A549 (cell line): Measurements from ENCODE around the gene MAN1C1. TPM values are rescaled to one million over a fixed set of nuclear protein-coding genes. Genes with fewer than 3 reads are reported as not detected.

Experiments
- ATAC-seq, 2 experiments: fragments of 200-7000 bp in 1 of 2; fragments of >200 bp in 1 of 2; cut with Nextera tagmentation in 1 of 2; cut with Tn5 transposase in 1 of 2; 3 replicates each; pipeline versions ENCODE4 v1.8.0 to v1.9.1; 2018 to 2020; ENCODE audit warnings: mild to moderate bottlenecking in 1 of 2, moderate library complexity in 1 of 2
- CTCF ChIA-PET: fragments of 300-600 bp; sonication (Branson Sonifier 250); formaldehyde crosslinking; extraction: SDS; loops from one replicate; lab custom pipeline; 2021; ENCODE audit warnings: antibody characterized with exemption, inconsistent platforms; lab: Yijun Ruan, JAX
- POLR2A ChIA-PET: fragments of 350-600 bp; formaldehyde crosslinking; extraction: SDS; loops from one replicate; lab custom pipeline; 2021; ENCODE audit warnings: antibody characterized with exemption, inconsistent platforms; lab: Yijun Ruan, JAX
- DNase-seq, 2 experiments: peaks; one replicate each; pipeline versions ENCODE4 v3.0.0 to v3.0.0-alpha.2; 2011 to 2016; ENCODE audit warnings: low read depth in 1 of 2, low spot score in 1 of 2
- FAIRE-seq: peaks from 2 replicates; lab custom pipeline; 2011; peaks lifted over from hg19 to GRCh38; lab: Jason Lieb, UNC
- H3K27ac ChIP-seq, 2 experiments: fragments of >200 bp; sonication (Bioruptor Twin); formaldehyde crosslinking; 3 replicates each; pipeline ENCODE4 v1.5.1; 2016 to 2017
- H3K4me1 ChIP-seq: fragments of >200 bp; sonication (Bioruptor Twin); formaldehyde crosslinking; 3 replicates; pipeline ENCODE4 v1.6.1; 2016
- H3K4me2 ChIP-seq: fragments of >200 bp; sonication (Bioruptor Twin); formaldehyde crosslinking; 3 replicates; pipeline ENCODE4 v1.6.1; 2016
- H3K4me3 ChIP-seq: fragments of >200 bp; sonication (Bioruptor Twin); formaldehyde crosslinking; 3 replicates; pipeline ENCODE4 v1.5.1; 2016
- H3K9me3 ChIP-seq: fragments of >200 bp; sonication (Bioruptor Twin); formaldehyde crosslinking; 3 replicates; pipeline ENCODE4 v1.6.1; 2016
- BHLHE40 ChIP-seq: IDR thresholded peaks from 2 replicates; pipeline ENCODE4 v1.6.1; 2012; ENCODE audit warnings: low read depth, low read length, inconsistent platforms
- CBX2 ChIP-seq: fragments of 200-600 bp; sonication (generic); IDR thresholded peaks from 2 replicates; pipeline ENCODE4 v1.6.1; 2016; ENCODE audit warnings: low read depth, mild to moderate bottlenecking, borderline replicate concordance
- CHD4 ChIP-seq: fragments of 200-600 bp; sonication (generic); IDR thresholded peaks from 2 replicates; pipeline ENCODE4 v1.6.1; 2016; ENCODE audit warnings: antibody characterized with exemption, mild to moderate bottlenecking, borderline replicate concordance
- EHMT2 ChIP-seq: fragments of 200-600 bp; sonication (generic); IDR thresholded peaks from 2 replicates; pipeline ENCODE4 v1.6.1; 2016; ENCODE audit warnings: antibody characterized with exemption, low read depth, mild to moderate bottlenecking, moderate library complexity
- ESRRA ChIP-seq: fragments of 150-350 bp; IDR thresholded peaks from 2 replicates; pipeline ENCODE4 v1.6.1; 2014; ENCODE audit warnings: mild to moderate bottlenecking, low read length, borderline replicate concordance
- FOXS1 ChIP-seq: fragments of 250-450 bp; sonication (Bioruptor Pico); IDR thresholded peaks from 2 replicates; pipeline ENCODE4 v1.5.0; 2020; ENCODE audit warnings: mild to moderate bottlenecking, moderate library complexity
- GATA3 ChIP-seq: IDR thresholded peaks from 2 replicates; pipeline ENCODE4 v1.6.1; 2012; ENCODE audit warnings: borderline replicate concordance
- HDAC2 ChIP-seq: fragments of 200-600 bp; sonication (generic); IDR thresholded peaks from 2 replicates; pipeline ENCODE4 v1.6.1; 2016
- HOXB13 ChIP-seq: fragments of 250-450 bp; sonication (Bioruptor Pico); IDR thresholded peaks from 2 replicates; pipeline ENCODE4 v1.5.0; 2020; ENCODE audit warnings: low read depth, mild to moderate bottlenecking, moderate library complexity
- JUN ChIP-seq, 2 experiments: fragments of >200 bp; sonication (Bioruptor Twin); formaldehyde crosslinking; IDR thresholded peaks; 2 replicates in 1 of 2; 3 replicates in 1 of 2; pipeline ENCODE4 v1.6.1; 2016 to 2017
- KDM1A ChIP-seq: fragments of 200-600 bp; sonication (generic); IDR thresholded peaks from 2 replicates; pipeline ENCODE4 v1.6.1; 2016; ENCODE audit warnings: low read depth, mild to moderate bottlenecking
- MAFK ChIP-seq: fragments of 450-650 bp; IDR thresholded peaks from 2 replicates; pipeline ENCODE4 v1.6.1; 2014; ENCODE audit not compliant: partially characterized antibody
- MAZ ChIP-seq: fragments of 150-350 bp; IDR thresholded peaks from 2 replicates; pipeline ENCODE4 v1.6.1; 2014; ENCODE audit warnings: antibody characterized with exemption, low read depth, low read length, borderline replicate concordance
- MYC ChIP-seq: IDR thresholded peaks from 2 replicates; pipeline ENCODE4 v1.6.1; 2012; ENCODE audit warnings: mild to moderate bottlenecking, inconsistent platforms, low read length, improper control_type of control experiment, borderline replicate concordance
- NFE2L2 ChIP-seq: fragments of 150-350 bp; conservative IDR thresholded peaks from 2 replicates; pipeline ENCODE4 v1.6.1; 2014; ENCODE audit warnings: low read length
- NPAS2 ChIP-seq: fragments of 250-450 bp; sonication (Bioruptor Pico); IDR thresholded peaks from 2 replicates; pipeline ENCODE4 v1.8.0; 2022; ENCODE audit warnings: mild to moderate bottlenecking, moderate library complexity, borderline replicate concordance
- RARB ChIP-seq: fragments of 250-450 bp; sonication (Bioruptor Pico); IDR thresholded peaks from 2 replicates; pipeline ENCODE4 v1.8.0; 2021; ENCODE audit warnings: mild to moderate bottlenecking, moderate library complexity
- RFX5 ChIP-seq: fragments of 450-650 bp; IDR thresholded peaks from 2 replicates; pipeline ENCODE4 v1.7.1; 2014; ENCODE audit warnings: antibody characterized with exemption, mild to moderate bottlenecking, moderate library complexity
- TFCP2L1 ChIP-seq: fragments of 250-450 bp; sonication (Bioruptor Pico); IDR thresholded peaks from 2 replicates; pipeline ENCODE4 v1.5.0; 2021; ENCODE audit warnings: mild to moderate bottlenecking
- TP53 ChIP-seq: fragments of 250-450 bp; sonication (Bioruptor Pico); IDR thresholded peaks from 2 replicates; pipeline ENCODE4 v1.5.0; 2021; ENCODE audit warnings: mild to moderate bottlenecking, moderate library complexity
- ZC3H11A ChIP-seq: fragments of 450-650 bp; IDR thresholded peaks from 2 replicates; pipeline ENCODE4 v1.6.1; 2014; ENCODE audit warnings: antibody characterized with exemption, mild to moderate bottlenecking
- WGBS: methylation state at CpG from one replicate; pipeline ENCODE4 v1.1.6; 2017; ENCODE audit errors: missing lambda C conversion rate; 5-methylcytosine and 5-hydroxymethylcytosine counted together
- polyA plus RNA-seq, 4 experiments: library from polyadenylated mRNA; depleted of rRNA in 3 of 4; stranded (reverse); fragments of >200 nt; fragmentation: RNase III in 1 of 4; extraction: RNeasy Plus Mini Kit Qiagen cat#74134 plus additional on column Dnase treatment in 1 of 4; gene quantifications; 2 replicates in 3 of 4; 3 replicates in 1 of 4; pipeline ENCODE4 v1.2.3, GENCODE V29; 2011 to 2017
- TF ChIP-seq, protein P1 (sequence below): IDR thresholded peaks from 2 replicates; pipeline ENCODE4 v1.6.1; 2012; ENCODE audit warnings: low read depth, borderline replicate concordance
- TF ChIP-seq, protein P2 (sequence below): fragments of >200 bp; sonication (Bioruptor Twin); formaldehyde crosslinking; IDR thresholded peaks from 3 replicates; pipeline ENCODE4 v1.6.1; 2016
- TF ChIP-seq, protein P3 (sequence below): IDR thresholded peaks from 2 replicates; pipeline ENCODE4 v1.6.1; 2012
- TF ChIP-seq, protein P4 (sequence below): fragments of 200-600 bp; sonication (generic); IDR thresholded peaks from 2 replicates; pipeline ENCODE4 v1.6.1; 2016; ENCODE audit warnings: antibody characterized with exemption, mild to moderate bottlenecking, moderate library complexity
- TF ChIP-seq, protein P5 (sequence below): fragments of 250-450 bp; sonication (Bioruptor Pico); IDR thresholded peaks from 2 replicates; pipeline ENCODE4 v1.5.0; 2021; ENCODE audit warnings: mild to moderate bottlenecking, moderate library complexity, borderline replicate concordance

The MAN1C1 gene
- polyA plus RNA-seq, 2 of the 4 experiments (the other 2 are of a cell fraction): 0.22 to 0.27 TPM

DNA sequence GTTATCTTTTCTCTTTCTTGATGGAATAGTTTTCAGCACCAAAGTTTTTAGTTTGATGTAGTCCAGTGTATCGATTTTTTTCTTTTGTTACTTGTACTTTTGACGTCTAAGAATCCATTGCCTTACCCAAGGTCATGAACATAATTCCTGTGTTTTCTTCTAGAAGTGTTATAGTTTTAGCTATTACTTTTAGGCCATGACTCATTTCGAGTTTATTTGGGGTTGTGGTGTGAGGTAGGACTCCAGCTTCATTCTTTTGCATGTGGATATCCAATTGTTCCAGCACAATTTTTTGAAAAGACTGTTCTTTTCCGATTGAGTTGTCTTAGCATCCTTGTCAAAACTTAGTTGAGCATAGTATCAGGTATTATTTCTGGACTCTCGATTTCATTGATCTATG is 104.0 kb downstream of the MAN1C1 start:
- Histone ChIP-seq H3K4me2 (no peak overlapping the region), H3K9me3 (no peaks in the 10 kb centered on the region), H3K27ac (no peak overlapping the region), H3K4me1 (no peaks in the 10 kb centered on the region), H3K4me3 (no peak overlapping the region)
- ChIA-PET CTCF (no interaction called here), POLR2A (no interaction called here)
- 37% methylated on average over 5 of the region's 5 CpGs for WGBS
- DNase-seq: no peak
- no peak for ATAC-seq
- no peak for FAIRE-seq
- TF ChIP-seq, protein P1, sequence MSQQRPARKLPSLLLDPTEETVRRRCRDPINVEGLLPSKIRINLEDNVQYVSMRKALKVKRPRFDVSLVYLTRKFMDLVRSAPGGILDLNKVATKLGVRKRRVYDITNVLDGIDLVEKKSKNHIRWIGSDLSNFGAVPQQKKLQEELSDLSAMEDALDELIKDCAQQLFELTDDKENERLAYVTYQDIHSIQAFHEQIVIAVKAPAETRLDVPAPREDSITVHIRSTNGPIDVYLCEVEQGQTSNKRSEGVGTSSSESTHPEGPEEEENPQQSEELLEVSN: no peak
- TF ChIP-seq JUN (IDR thresholded peaks at IDR 0.05): no peak
- TF ChIP-seq FOXS1 (CRISPR knock-in tag): no peak
- TF ChIP-seq, protein P2, sequence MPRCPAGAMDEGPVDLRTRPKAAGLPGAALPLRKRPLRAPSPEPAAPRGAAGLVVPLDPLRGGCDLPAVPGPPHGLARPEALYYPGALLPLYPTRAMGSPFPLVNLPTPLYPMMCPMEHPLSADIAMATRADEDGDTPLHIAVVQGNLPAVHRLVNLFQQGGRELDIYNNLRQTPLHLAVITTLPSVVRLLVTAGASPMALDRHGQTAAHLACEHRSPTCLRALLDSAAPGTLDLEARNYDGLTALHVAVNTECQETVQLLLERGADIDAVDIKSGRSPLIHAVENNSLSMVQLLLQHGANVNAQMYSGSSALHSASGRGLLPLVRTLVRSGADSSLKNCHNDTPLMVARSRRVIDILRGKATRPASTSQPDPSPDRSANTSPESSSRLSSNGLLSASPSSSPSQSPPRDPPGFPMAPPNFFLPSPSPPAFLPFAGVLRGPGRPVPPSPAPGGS: no peak
- TF ChIP-seq ESRRA: no peak
- no peak for TF ChIP-seq CBX2
- no peak for TF ChIP-seq KDM1A
- no peak for TF ChIP-seq MYC
- no peak for TF ChIP-seq RARB (CRISPR knock-in tag)
- no peak for TF ChIP-seq EHMT2
- TF ChIP-seq NPAS2 (CRISPR knock-in tag): no peak
- TF ChIP-seq RFX5: no peak

DNA sequence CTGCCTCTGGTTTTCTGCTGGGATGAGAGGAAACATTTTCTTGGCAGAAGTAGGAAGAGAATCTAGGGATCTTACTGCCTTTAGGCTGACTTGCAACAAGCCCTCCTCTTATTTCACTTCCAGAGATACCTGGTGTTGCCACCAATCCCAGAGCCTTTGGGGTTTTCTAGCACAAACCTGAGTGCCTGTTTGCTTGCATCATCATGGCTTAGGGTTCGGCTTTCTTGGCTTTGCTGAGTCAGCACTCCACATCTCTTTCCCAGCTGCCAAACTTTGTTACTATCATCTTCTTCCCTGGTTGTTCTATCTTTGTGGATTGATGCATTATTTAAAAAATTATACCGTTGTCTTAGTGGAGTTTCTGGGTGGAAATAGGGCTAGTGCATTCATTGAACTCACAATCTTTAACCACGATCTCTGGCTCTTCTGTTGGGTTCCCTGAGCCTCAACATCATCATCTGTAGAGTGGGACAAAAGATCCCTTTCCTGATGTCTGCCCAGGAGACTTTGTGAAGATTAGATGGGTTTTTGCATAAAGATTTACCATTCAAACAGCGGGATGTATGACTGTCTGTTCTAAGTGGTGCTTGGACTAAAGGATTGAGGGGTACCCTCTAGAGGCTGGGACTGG is 106.8 kb downstream of the MAN1C1 start:
- no peak overlapping the region for H3K27ac ChIP-seq
- H3K9me3 ChIP-seq: no peaks in the 10 kb centered on the region
- H3K4me3 ChIP-seq: no peak overlapping the region
- no peak for FAIRE-seq
- DNase-seq: no peak
- 63% methylated on average over 4 of the region's 4 CpGs for WGBS
- TF ChIP-seq, protein P3, sequence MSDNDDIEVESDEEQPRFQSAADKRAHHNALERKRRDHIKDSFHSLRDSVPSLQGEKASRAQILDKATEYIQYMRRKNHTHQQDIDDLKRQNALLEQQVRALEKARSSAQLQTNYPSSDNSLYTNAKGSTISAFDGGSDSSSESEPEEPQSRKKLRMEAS: no peak
- TF ChIP-seq BHLHE40 (no peak), MAFK (peak; percentile 91), MAZ (no peak), HDAC2 (no peak)
- no peak overlapping the region for H3K4me2 ChIP-seq
- 0 out of 3 replicates have a peak, but pooled peaks cover 4% of the 10 kb centered on the region for H3K4me1 ChIP-seq
- ChIA-PET POLR2A (no interaction called here), CTCF (interaction anchor here (1.5 kb wide), 1 partner anchor 105 kb away, joined by 3 read pairs; no protein-coding TSS in a partner anchor)
- ATAC-seq: no peak

DNA sequence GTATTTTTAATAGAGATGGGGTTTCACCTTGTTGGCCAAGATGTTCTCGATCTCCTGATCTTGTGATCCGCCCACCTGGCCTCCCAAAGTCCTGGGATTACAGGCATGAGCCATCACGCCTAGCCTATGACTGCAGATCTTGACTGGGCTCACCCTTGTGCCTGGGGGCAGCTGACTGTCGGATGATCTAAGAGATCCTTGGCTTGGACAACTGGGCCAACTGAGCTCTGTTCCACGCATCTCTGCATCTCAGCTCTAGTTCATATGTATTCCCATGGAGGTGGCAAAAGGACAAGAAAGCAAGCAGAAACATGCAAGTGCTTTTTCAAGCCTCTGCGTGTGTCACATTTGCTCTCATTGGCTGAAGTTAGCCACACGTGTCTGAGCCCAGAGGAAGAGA is 107.6 kb downstream of the MAN1C1 start:
- Histone ChIP-seq H3K4me1 (0 out of 3 replicates have a peak, but pooled peaks cover 4% of the 10 kb centered on the region), H3K4me2 (no peak overlapping the region), H3K4me3 (no peak overlapping the region), H3K27ac (no peak overlapping the region), H3K9me3 (no peaks in the 10 kb centered on the region)
- FAIRE-seq (no peak), ATAC-seq (no peak), DNase-seq (no peak)
- POLR2A ChIA-PET: interaction anchor here (0.7 kb wide), 1 partner anchor 491 kb away, joined by 5 read pairs; no protein-coding TSS in a partner anchor
- CTCF ChIA-PET: interaction anchor here (0.9 kb wide), 1 partner anchor 70 kb away, joined by 3 read pairs; no protein-coding TSS in a partner anchor
- 86% methylated on average over 5 of the region's 7 CpGs for WGBS
- no peak for TF ChIP-seq CBX2
- TF ChIP-seq KDM1A: no peak
- no peak for TF ChIP-seq NFE2L2
- no peak for TF ChIP-seq TP53 (CRISPR knock-in tag)
- TF ChIP-seq TFCP2L1 (CRISPR knock-in tag): no peak
- TF ChIP-seq, protein P4, sequence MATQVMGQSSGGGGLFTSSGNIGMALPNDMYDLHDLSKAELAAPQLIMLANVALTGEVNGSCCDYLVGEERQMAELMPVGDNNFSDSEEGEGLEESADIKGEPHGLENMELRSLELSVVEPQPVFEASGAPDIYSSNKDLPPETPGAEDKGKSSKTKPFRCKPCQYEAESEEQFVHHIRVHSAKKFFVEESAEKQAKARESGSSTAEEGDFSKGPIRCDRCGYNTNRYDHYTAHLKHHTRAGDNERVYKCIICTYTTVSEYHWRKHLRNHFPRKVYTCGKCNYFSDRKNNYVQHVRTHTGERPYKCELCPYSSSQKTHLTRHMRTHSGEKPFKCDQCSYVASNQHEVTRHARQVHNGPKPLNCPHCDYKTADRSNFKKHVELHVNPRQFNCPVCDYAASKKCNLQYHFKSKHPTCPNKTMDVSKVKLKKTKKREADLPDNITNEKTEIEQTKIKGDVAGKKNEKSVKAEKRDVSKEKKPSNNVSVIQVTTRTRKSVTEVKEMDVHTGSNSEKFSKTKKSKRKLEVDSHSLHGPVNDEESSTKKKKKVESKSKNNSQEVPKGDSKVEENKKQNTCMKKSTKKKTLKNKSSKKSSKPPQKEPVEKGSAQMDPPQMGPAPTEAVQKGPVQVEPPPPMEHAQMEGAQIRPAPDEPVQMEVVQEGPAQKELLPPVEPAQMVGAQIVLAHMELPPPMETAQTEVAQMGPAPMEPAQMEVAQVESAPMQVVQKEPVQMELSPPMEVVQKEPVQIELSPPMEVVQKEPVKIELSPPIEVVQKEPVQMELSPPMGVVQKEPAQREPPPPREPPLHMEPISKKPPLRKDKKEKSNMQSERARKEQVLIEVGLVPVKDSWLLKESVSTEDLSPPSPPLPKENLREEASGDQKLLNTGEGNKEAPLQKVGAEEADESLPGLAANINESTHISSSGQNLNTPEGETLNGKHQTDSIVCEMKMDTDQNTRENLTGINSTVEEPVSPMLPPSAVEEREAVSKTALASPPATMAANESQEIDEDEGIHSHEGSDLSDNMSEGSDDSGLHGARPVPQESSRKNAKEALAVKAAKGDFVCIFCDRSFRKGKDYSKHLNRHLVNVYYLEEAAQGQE: no peak
- no peak for TF ChIP-seq CHD4
- TF ChIP-seq, protein P1: no peak
- TF ChIP-seq, protein P5, sequence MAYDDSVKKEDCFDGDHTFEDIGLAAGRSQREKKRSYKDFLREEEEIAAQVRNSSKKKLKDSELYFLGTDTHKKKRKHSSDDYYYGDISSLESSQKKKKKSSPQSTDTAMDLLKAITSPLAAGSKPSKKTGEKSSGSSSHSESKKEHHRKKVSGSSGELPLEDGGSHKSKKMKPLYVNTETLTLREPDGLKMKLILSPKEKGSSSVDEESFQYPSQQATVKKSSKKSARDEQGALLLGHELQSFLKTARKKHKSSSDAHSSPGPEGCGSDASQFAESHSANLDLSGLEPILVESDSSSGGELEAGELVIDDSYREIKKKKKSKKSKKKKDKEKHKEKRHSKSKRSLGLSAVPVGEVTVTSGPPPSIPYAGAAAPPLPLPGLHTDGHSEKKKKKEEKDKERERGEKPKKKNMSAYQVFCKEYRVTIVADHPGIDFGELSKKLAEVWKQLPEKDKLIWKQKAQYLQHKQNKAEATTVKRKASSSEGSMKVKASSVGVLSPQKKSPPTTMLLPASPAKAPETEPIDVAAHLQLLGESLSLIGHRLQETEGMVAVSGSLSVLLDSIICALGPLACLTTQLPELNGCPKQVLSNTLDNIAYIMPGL (CRISPR knock-in tag): no peak
- TF ChIP-seq GATA3: no peak
- no peak for TF ChIP-seq ZC3H11A
- TF ChIP-seq HOXB13 (CRISPR knock-in tag): no peak
